Activated CD4-positive, alpha-beta T cell treated with anti-CD3 and anti-CD28 coated beads, Interleukin-2, amount 50 U/mL, for 4 hours (primary cell): ENCODE results near the gene TNNC1.

ENCODE experiments used
- DNase-seq, 2 experiments: peaks; one replicate each; pipeline ENCODE4 v3.0.0-alpha.2; 2020

TNNC1 gene

DNA sequence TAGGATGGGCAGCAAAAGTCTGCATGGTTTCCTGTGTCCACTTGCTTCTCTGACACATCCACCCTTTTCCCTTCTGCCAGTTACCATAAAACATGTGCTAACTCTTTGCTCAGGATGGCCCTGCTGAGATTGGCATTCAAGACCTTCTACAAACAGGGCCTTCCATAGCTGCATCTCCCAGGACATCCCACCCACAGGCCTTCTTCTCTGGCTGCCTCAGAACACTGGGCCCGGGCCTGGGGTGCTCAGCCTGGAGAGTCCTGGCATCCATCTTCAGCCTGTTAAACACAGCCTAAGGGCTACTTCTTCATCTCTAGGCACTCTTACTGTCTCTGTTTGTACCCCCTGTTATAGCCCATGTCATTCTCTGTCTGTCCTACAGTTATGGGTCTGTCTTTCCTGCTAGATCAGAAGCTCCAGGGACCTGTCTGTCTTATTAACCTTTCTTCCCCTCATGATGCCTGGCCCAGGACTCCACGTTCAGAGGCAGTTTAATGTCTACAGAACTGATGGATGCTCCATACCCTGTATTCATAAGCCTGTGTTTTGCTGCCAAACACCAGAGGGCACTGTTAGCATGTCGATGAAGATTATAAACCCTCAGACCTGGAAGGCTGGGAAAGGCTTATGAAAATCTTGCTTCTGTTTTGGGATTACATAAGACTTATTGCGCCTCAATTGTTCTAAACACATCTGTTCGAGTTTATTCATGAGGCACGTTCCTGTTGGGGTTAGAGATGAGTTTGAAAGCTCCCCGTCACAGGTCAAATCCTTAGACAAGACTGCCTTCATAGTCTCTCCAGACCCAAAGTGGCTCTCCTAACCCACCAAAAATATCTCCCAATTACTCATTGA lies 25.5 kb downstream of the TNNC1 start:
- DNase-seq = peak in 1 of 2 experiments; percentile 25

DNA sequence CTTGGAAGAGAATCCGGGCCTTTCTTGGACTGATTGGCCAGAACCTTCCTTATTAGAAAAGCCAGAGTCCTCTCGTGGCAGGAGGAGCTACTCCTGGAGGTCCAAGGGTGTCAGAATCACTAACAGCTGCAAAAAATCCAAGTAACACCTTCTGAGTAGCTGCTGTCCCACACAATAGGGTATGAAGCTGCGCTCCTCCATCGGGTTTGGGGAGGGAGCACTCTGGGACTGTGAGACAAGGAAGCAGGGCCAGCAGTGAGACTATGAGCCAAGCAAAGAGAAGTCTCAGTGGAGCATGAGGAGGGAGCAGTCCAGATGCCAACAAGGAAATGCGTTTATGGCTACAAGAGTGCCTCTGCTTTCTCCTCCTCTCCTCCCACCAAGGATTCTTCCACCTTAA lies 30.7 kb downstream of the TNNC1 start:
- DNase-seq = no peak

- no peak for DNase-seq
These were observed 31.2 kb downstream of the TNNC1 start for GRCh38 chr3:52422669-52423068.

DNA sequence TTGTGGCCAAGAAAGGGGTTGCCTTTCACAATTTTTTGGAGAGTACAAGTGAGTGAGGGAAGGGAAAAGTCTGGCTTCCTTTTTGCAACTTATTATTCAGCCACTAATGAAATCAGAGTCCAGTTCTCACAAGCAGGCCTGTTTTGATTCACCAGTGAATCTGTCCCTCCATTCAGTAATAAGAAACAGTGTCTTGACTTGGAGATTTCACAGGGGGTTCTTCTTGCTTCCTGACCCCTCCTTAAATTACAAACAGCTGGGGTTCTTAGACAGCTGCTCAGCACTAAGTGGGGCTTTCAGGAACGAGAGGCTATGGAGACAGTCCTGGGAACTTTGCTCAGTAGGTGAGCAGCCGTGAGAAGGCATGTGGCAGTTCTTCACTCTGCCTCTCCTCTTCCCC lies 33.5 kb downstream of the TNNC1 start:
- no peak for DNase-seq

- DNase-seq = no peak
These were observed 38.0 kb downstream of the TNNC1 start for GRCh38 chr3:52415800-52416199.

DNA sequence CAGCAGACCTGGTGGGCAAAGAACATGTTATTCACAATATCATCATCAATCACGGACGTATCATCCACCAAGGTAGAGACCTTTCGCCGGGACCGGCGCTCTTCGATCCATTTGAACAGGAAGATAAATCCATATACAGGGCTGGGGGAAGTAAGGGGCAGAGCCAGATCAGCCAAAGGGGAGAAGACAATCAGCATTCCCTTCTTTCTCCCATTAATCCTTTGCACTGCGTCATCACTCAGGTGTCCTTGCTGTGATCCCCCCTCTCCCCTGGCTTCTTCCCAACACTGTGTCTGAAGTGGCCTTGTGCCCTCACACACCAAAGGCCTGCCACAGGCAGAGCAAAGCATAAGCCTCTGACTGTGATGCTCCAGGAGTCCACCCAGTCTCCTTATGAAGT lies 45.4 kb downstream of the TNNC1 start:
- no peak for DNase-seq

- no peak for DNase-seq
These were observed 46.1 kb downstream of the TNNC1 start for GRCh38 chr3:52407779-52408178.

- DNase-seq = no peak
These were observed 46.9 kb downstream of the TNNC1 start for GRCh38 chr3:52406791-52407510.

DNA sequence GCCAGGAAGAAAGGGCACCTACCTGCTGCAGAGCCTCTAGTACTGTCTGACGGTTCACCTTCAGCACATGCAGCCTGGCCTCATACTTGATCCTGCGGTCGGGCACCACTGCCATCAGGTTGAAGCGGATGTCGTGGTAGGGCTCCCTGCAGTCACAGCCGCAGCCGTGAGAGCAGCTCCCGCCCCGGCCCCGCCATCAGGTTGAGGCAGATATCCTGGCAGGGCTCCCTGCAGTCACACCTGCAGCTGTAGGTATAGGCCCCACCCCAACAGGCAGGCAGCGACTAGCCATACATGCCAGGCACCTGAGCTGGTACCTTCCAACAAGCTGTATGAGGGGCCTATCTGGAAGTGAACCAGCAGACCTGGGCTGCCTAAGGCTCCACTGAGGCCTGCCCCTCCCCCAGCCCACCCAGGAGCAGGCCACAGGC lies 47.6 kb downstream of the TNNC1 start:
- DNase-seq = no peak

DNA sequence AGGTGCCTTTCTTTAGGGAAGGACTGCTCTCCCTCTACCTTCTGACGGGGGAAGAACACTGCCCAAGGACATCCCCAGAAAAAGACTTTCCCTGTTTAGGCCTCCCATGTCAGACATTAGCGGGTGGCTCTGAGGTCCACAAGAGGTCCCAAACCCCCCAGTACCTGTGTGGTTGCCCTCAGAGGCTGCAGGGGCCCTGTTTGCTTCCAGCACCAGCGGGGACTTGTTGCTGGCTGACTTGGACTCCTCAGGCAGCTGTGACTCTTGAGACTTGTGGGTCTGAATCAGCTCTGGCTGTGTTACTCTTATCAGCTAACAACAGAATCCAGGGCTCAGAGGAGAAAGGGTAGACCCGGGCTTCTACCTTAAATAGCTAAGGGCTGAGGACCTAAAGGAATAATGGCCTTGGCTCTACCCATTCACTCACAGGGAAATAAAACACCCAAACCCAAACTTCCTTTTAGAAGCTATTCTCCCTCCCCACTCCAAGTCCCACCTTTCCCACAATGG lies 48.2 kb downstream of the TNNC1 start:
- no peak for DNase-seq

DNA sequence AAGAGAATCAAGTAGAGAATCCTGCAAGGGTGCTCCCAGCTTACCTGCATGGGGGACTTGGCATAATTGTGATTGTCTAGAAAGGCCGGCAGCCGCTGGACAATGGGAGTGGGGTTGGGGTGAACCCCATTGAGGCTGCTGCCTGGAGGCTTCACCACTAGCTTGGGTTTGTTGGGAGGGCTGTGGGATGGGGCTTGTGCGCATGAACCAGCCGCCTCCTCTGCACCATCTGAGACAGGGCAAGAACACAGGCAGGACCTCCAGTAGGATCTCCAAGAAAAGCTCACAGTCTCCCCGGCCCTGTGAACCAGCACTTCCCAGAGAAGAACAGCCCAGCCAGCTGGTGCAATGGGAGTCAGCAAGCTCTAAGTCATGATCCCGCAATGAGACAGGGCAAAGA lies 48.8 kb downstream of the TNNC1 start:
- DNase-seq = no peak

DNA sequence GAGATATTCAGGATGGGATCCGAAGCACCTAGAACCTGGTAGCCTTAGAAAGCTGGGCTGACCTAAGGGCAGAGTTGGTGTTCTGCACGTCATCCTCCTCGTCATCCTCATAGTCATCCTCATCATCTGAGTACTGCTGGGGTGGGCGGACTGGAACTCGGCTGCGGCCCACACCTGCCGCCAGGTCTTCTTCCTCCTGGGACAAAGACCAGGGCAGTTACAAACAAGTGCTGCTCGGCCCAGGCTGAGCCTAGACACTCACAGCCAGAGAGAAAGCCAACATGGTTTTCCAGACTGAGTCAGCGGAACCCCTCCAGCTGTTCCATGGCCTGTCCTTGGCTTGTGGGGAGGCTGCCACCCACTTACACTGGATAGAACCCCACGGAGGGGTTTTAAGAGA lies 49.5 kb downstream of the TNNC1 start:
- DNase-seq = no peak

DNA sequence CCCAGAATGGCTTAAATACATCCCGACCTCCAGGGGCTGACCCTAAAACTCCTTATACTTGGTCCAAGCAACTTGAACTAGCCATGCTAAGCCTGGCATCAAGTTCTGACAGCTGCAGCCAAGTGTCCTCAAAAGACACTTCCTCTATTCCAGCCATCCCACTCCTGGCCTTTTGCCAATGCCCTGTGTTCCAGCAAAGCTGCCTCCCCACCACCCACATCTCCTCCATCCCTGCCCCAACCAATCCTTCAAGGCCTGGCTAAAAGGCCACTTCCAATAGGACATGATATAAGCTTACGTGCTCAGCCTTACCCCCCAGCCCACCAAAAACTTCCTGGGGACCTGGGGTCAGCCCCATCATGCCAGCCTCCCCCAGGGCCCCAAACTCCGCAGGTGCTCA lies 49.9 kb downstream of the TNNC1 start:
- no peak for DNase-seq

GRCh38 chr3:52403271-52403841 lies 50.5 kb downstream of the TNNC1 start:
- no peak for DNase-seq

GRCh38 chr3:52402706-52403270 lies 51.1 kb downstream of the TNNC1 start:
- no peak for DNase-seq

- no peak for DNase-seq
These were observed 51.7 kb downstream of the TNNC1 start for GRCh38 chr3:52402101-52402521.

DNA sequence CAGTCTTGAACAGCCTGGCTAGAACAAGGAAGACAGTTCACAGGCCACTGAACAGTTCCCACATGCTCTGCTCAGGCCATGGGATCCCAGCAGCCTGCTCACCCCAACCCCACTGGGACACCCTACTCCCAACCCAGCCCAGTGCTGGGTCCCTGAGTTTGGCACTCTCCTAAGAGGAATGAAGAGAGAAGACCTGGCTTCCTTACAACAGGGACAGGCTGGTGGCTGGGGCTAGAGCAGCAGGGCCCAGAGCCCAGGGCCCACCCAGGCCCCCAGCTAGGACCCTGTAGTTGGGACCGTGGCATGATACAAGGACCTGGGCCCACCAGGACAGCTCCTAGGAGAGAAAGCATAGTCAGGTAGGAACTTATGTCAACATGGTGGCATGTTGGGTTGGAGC lies 52.3 kb downstream of the TNNC1 start:
- DNase-seq = no peak
